Keratinocyte (primary cell): ENCODE results near the gene VAC14. TPM values are rescaled to one million over a fixed set of nuclear protein-coding genes. Genes with fewer than 3 reads are reported as not detected.

Experiments used
- DNase-seq: peaks from one replicate; pipeline ENCODE4 v3.0.0-alpha.2; 2011; ENCODE audit warnings: low read depth, missing footprints, low spot score
- FAIRE-seq: peaks from 2 replicates; lab custom pipeline; 2011; peaks lifted over from hg19 to GRCh38; lab: Jason Lieb, UNC
- H2AFZ ChIP-seq: 2 replicates; pipeline ENCODE4 v1.6.0; 2012; ENCODE audit warnings: low read length, control low read depth, inconsistent platforms; ENCODE audit not compliant: control insufficient read depth
- H3K27ac ChIP-seq: 2 replicates; pipeline ENCODE4 v1.5.1; 2011; ENCODE audit warnings: low read length; ENCODE audit not compliant: control insufficient read depth, insufficient read depth
- H3K27me3 ChIP-seq: 3 replicates; pipeline ENCODE4 v1.6.0; 2011; ENCODE audit warnings: low read length; ENCODE audit not compliant: control insufficient read depth, insufficient read depth; ENCODE audit errors: extremely low read depth
- H3K36me3 ChIP-seq, 2 experiments: 2 replicates in 1 of 2; 3 replicates in 1 of 2; pipeline ENCODE4 v1.5.1; 2011; ENCODE audit warnings: low read length in 2 of 2, mild to moderate bottlenecking in 1 of 2; ENCODE audit not compliant: control insufficient read depth in 2 of 2, insufficient read depth in 2 of 2; ENCODE audit errors: extremely low read depth in 1 of 2
- H3K4me1 ChIP-seq: 3 replicates; pipeline ENCODE4 v1.5.1; 2011; ENCODE audit warnings: low read length; ENCODE audit not compliant: control insufficient read depth, insufficient read depth; ENCODE audit errors: extremely low read depth
- H3K4me2 ChIP-seq: 3 replicates; pipeline ENCODE4 v1.6.0; 2011; ENCODE audit warnings: low read depth, low read length; ENCODE audit not compliant: control insufficient read depth, insufficient read depth; ENCODE audit errors: extremely low read depth
- H3K4me3 ChIP-seq, 3 experiments: fragments of 200-600 bp in 1 of 3; sonication (generic) in 1 of 3; 2 replicates in 2 of 3; 3 replicates in 1 of 3; pipeline ENCODE4 v1.5.1; 2011 to 2016; ENCODE audit warnings: low read length in 3 of 3, mild to moderate bottlenecking in 3 of 3, control low read depth in 2 of 3, inconsistent platforms in 1 of 3, low read depth in 1 of 3, mixed read lengths in 1 of 3, mixed run types in 1 of 3, moderate library complexity in 1 of 3; ENCODE audit not compliant: control insufficient read depth in 2 of 3, insufficient read depth in 2 of 3; ENCODE audit errors: extremely low read depth in 1 of 3
- H3K79me2 ChIP-seq: 2 replicates; pipeline ENCODE4 v1.6.0; 2012; ENCODE audit warnings: low read length; ENCODE audit not compliant: control insufficient read depth, insufficient read depth
- H3K9ac ChIP-seq: 3 replicates; pipeline ENCODE4 v1.6.0; 2011; ENCODE audit warnings: low read length; ENCODE audit not compliant: control insufficient read depth, insufficient read depth; ENCODE audit errors: extremely low read depth
- H3K9me1 ChIP-seq: 3 replicates; pipeline ENCODE4 v1.6.0; 2011; ENCODE audit warnings: low read length; ENCODE audit not compliant: control insufficient read depth, insufficient read depth; ENCODE audit errors: extremely low read depth
- H3K9me3 ChIP-seq: 2 replicates; pipeline ENCODE4 v1.5.1; 2012; ENCODE audit warnings: low read depth, low read length; ENCODE audit not compliant: control insufficient read depth
- H4K20me1 ChIP-seq: 3 replicates; pipeline ENCODE4 v1.6.0; 2011; ENCODE audit warnings: low read length; ENCODE audit not compliant: control insufficient read depth, insufficient read depth; ENCODE audit errors: extremely low read depth
- EZH2 ChIP-seq: IDR thresholded peaks from one replicate; pipeline ENCODE4 v1.6.1; 2012; ENCODE audit warnings: inconsistent platforms, mild to moderate bottlenecking, low read length, moderate library complexity
- dilution Hi-C: fragments of 300-500 bp; cut with MboI; formaldehyde crosslinking; loops from one replicate; pipeline ENCODE4 v1.7.0; 2020; ENCODE audit warnings: low sequenced_read_pairs; ENCODE audit not compliant: extremely low pct_ligation_motif_present
- polyA plus RNA-seq, 5 experiments: library from polyadenylated mRNA; depleted of rRNA in 3 of 5; stranded (reverse) in 3 of 5; stranded (forward) in 1 of 5; unstranded in 1 of 5; fragments of >200 nt; gene quantifications; 1 replicate in 1 of 5; 2 replicates in 3 of 5; 3 replicates in 1 of 5; pipeline versions ENCODE4 v1.2.1 to v1.2.3, GENCODE V29; 2011 to 2012; ENCODE audit warnings: missing spikeins in 2 of 5, low read depth in 1 of 5, low replicate concordance in 1 of 5
- TF ChIP-seq, protein P1 (sequence below), 3 experiments: IDR thresholded peaks in 1 of 3; conservative IDR thresholded peaks in 1 of 3; optimal IDR thresholded peaks in 1 of 3; 2 replicates in 2 of 3; 3 replicates in 1 of 3; pipeline versions ENCODE3 to v1.5.1; 2011; ENCODE audit warnings: low read length in 3 of 3, mild to moderate bottlenecking in 3 of 3, moderate library complexity in 2 of 3, control low read depth in 1 of 3, inconsistent platforms in 1 of 3; ENCODE audit not compliant: insufficient read depth in 2 of 3; ENCODE audit errors: extremely low read depth in 1 of 3

Gene VAC14
- polyA plus RNA-seq, 1 donor (not counting 4 experiments of a cell fraction or from before 2014, with no cell fraction given) = 15.9 TPM

DNA sequence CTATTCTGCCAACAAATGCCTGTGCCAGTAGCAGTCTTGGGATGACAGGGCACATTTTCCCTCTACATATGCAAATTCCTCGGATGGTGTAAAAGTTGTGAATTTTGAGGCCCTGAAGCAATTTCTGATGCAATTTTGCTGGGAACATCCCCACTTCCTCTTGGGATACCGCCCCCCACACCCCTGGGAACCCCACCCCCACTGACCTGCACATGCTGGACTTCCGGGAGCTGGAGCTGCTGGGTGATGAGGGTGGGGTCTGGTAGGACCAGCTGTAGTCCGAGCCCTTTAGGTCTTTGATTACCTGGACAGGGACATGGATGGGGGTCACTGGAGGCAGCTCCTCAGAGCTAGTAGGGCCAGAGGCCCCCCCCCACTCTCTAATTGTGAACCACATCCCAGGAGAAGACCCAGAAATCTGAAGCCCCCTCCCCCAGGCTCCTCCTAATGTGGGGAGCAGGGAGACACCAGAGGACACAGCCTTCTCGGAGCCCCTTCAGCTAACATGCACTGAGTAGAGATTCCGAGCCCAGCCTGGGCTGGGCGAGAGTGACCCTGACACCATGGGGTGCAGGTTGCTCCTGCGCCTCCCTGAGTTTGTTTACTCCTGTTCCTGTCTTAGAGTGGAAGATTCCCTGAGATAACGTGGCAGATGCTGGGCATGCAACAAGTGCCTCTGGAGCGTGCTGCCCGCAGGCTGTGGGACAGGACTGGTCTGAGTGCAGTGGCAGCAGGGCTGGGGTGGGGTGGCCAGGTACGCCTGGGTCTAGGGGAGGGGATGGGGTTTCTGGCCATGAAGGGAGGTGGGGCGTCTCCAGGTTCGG lies 124.1 kb downstream of the VAC14 start:
- H3K27ac ChIP-seq = no peak overlapping the region

GRCh38 chr16:70675851-70676513 lies 125.0 kb downstream of the VAC14 start:
- FAIRE-seq (no peak), DNase-seq (no peak)
- Histone ChIP-seq H3K27me3 (no peaks in the 10 kb centered on the region), H3K4me1 (no peaks in the 10 kb centered on the region), H3K27ac (no peak overlapping the region), H3K9me3 (no peaks in the 10 kb centered on the region), H3K4me3 (no peak overlapping the region), H3K36me3 (peaks cover 29 to 33% of the 10 kb centered on the region in 2 experiments), H3K4me2 (no peak overlapping the region), H3K79me2 (peaks cover 7% of the 10 kb centered on the region), H4K20me1 (peaks cover under 1% of the 10 kb centered on the region), H3K9ac (no peak overlapping the region), H3K9me1 (no peaks in the 10 kb centered on the region), H2AFZ (no peak overlapping the region)
- no peak for TF ChIP-seq EZH2
- TF ChIP-seq, protein P1, sequence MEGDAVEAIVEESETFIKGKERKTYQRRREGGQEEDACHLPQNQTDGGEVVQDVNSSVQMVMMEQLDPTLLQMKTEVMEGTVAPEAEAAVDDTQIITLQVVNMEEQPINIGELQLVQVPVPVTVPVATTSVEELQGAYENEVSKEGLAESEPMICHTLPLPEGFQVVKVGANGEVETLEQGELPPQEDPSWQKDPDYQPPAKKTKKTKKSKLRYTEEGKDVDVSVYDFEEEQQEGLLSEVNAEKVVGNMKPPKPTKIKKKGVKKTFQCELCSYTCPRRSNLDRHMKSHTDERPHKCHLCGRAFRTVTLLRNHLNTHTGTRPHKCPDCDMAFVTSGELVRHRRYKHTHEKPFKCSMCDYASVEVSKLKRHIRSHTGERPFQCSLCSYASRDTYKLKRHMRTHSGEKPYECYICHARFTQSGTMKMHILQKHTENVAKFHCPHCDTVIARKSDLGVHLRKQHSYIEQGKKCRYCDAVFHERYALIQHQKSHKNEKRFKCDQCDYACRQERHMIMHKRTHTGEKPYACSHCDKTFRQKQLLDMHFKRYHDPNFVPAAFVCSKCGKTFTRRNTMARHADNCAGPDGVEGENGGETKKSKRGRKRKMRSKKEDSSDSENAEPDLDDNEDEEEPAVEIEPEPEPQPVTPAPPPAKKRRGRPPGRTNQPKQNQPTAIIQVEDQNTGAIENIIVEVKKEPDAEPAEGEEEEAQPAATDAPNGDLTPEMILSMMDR (optimal IDR thresholded peaks at IDR 0.05 in 1 of 3, IDR thresholded peaks at IDR 0.05 in 1 of 3, conservative IDR thresholded peaks at IDR 0.05 in 1 of 3; ENCODE audit: extremely low read depth in 1 of 3, insufficient read depth in 2 of 3, low read length in 3 of 3) = no peak
- dilution Hi-C loops = no loop called here

More for the DNA sequence above, 124.1 kb downstream of the VAC14 start:
- no peak for FAIRE-seq
- dilution Hi-C loops = no loop called here
- TF ChIP-seq, protein P1 (optimal IDR thresholded peaks at IDR 0.05 in 1 of 3, IDR thresholded peaks at IDR 0.05 in 1 of 3, conservative IDR thresholded peaks at IDR 0.05 in 1 of 3; ENCODE audit: extremely low read depth in 1 of 3, insufficient read depth in 2 of 3, low read length in 3 of 3) = no peak
- no peak for TF ChIP-seq EZH2
- peaks cover 8% of the 10 kb centered on the region for H3K4me1 ChIP-seq
- no peak overlapping the region for H2AFZ ChIP-seq
- H4K20me1 ChIP-seq = peaks cover 3% of the 10 kb centered on the region
- peaks cover 16% of the 10 kb centered on the region for H3K79me2 ChIP-seq
- H3K9me3 ChIP-seq = no peaks in the 10 kb centered on the region
- no peak overlapping the region for H3K9ac ChIP-seq
- no peaks in the 10 kb centered on the region for H3K27me3 ChIP-seq
- H3K9me1 ChIP-seq = no peaks in the 10 kb centered on the region
- no peak for DNase-seq
- peaks cover 29 to 32% of the 10 kb centered on the region in 2 experiments for H3K36me3 ChIP-seq
- no peak overlapping the region for H3K4me2 ChIP-seq
- H3K4me3 ChIP-seq = no peak overlapping the region
